SK-N-SH treated with all-trans-retinoic acid at 6 μM for 48 hours (cell line): ENCODE measurements around the gene IFT122.

Source experiments
- ATAC-seq: fragments of 200-7000 bp; cut with Tn5 transposase; 3 replicates; pipeline ENCODE4 v1.9.1; 2020; ENCODE audit warnings: mild to moderate bottlenecking, moderate library complexity
- ARNTL ChIP-seq: fragments of 450-650 bp; formaldehyde crosslinking; IDR thresholded peaks from 2 replicates; pipeline ENCODE4 v1.5.0; 2020; ENCODE audit warnings: low read depth, mild to moderate bottlenecking, moderate library complexity, borderline replicate concordance
- BACH2 ChIP-seq: fragments of 250-450 bp; sonication (Bioruptor Pico); IDR thresholded peaks from 2 replicates; pipeline ENCODE4 v1.9.0; 2021; ENCODE audit warnings: mild to moderate bottlenecking, borderline replicate concordance
- CREB5 ChIP-seq: fragments of 250-450 bp; sonication (Bioruptor Pico); IDR thresholded peaks from 2 replicates; pipeline ENCODE4 v1.5.1; 2020; ENCODE audit warnings: low read depth, mild to moderate bottlenecking, moderate library complexity
- CSDC2 ChIP-seq: fragments of 250-450 bp; sonication (Bioruptor Pico); IDR thresholded peaks from 2 replicates; pipeline ENCODE4 v1.5.0; 2020; ENCODE audit warnings: mild to moderate bottlenecking, moderate library complexity
- ESRRG ChIP-seq: fragments of 250-450 bp; sonication (Bioruptor Pico); IDR thresholded peaks from 2 replicates; pipeline ENCODE4 v1.6.1; 2021; ENCODE audit warnings: mild to moderate bottlenecking
- GLIS3 ChIP-seq: fragments of 250-450 bp; sonication (Bioruptor Pico); IDR thresholded peaks from 2 replicates; pipeline ENCODE4 v1.5.0; 2020; ENCODE audit warnings: mild to moderate bottlenecking, moderate library complexity
- ISL1 ChIP-seq: fragments of 250-450 bp; sonication (Bioruptor Pico); IDR thresholded peaks from 2 replicates; pipeline ENCODE4 v2.1.2; 2022; ENCODE audit warnings: mild to moderate bottlenecking, moderate library complexity
- OSR1 ChIP-seq: fragments of 250-450 bp; sonication (Bioruptor Pico); IDR thresholded peaks from 2 replicates; pipeline ENCODE4 v1.8.0; 2022; ENCODE audit warnings: moderate library complexity, mild to moderate bottlenecking, inconsistent platforms
- POU6F1 ChIP-seq: fragments of 250-450 bp; sonication (Bioruptor Pico); IDR thresholded peaks from 2 replicates; pipeline ENCODE4 v1.8.0; 2021; ENCODE audit warnings: low read depth, mild to moderate bottlenecking, moderate library complexity, borderline replicate concordance
- PPARA ChIP-seq: fragments of 250-450 bp; sonication (Bioruptor Pico); IDR thresholded peaks from 2 replicates; pipeline ENCODE4 v1.5.0; 2020; ENCODE audit warnings: mild to moderate bottlenecking, borderline replicate concordance
- RARB ChIP-seq: fragments of 250-450 bp; sonication (Bioruptor Pico); IDR thresholded peaks from 2 replicates; pipeline ENCODE4 v1.8.0; 2021; ENCODE audit warnings: mild to moderate bottlenecking, moderate library complexity
- SNAI2 ChIP-seq: fragments of 250-450 bp; sonication (Bioruptor Pico); IDR thresholded peaks from 2 replicates; pipeline ENCODE4 v1.5.0; 2020; ENCODE audit warnings: mild to moderate bottlenecking, moderate library complexity
- TCF4 ChIP-seq: fragments of 250-450 bp; sonication (Bioruptor Pico); IDR thresholded peaks from 2 replicates; pipeline ENCODE4 v1.8.0; 2021; ENCODE audit warnings: mild to moderate bottlenecking, moderate library complexity, borderline replicate concordance
- TOX ChIP-seq: fragments of 250-450 bp; sonication (Bioruptor Pico); IDR thresholded peaks from 2 replicates; pipeline ENCODE4 v1.8.0; 2021; ENCODE audit warnings: mild to moderate bottlenecking, moderate library complexity, borderline replicate concordance
- TSHZ2 ChIP-seq: fragments of 250-450 bp; sonication (Bioruptor Pico); IDR thresholded peaks from 2 replicates; pipeline ENCODE4 v1.5.0; 2020; ENCODE audit warnings: mild to moderate bottlenecking, moderate library complexity
- ZC3H10 ChIP-seq: fragments of 250-450 bp; sonication (Bioruptor Pico); IDR thresholded peaks from 2 replicates; pipeline ENCODE4 v1.5.1; 2021; ENCODE audit warnings: mild to moderate bottlenecking, moderate library complexity
- ZFP3 ChIP-seq: fragments of 250-450 bp; sonication (Bioruptor Pico); IDR thresholded peaks from 2 replicates; pipeline ENCODE4 v1.5.0; 2020; ENCODE audit warnings: mild to moderate bottlenecking, moderate library complexity
- ZFP30 ChIP-seq: fragments of 450-650 bp; formaldehyde crosslinking; IDR thresholded peaks from 2 replicates; pipeline ENCODE4 v1.5.0; 2022; ENCODE audit warnings: mild to moderate bottlenecking, moderate library complexity
- ZNF565 ChIP-seq: fragments of 450-650 bp; formaldehyde crosslinking; conservative IDR thresholded peaks from 2 replicates; pipeline ENCODE4 v1.5.0; 2020; ENCODE audit warnings: low read depth, mild to moderate bottlenecking, moderate library complexity
- ZNF70 ChIP-seq: fragments of 450-650 bp; formaldehyde crosslinking; IDR thresholded peaks from 2 replicates; pipeline ENCODE4 v1.5.0; 2020; ENCODE audit warnings: mild to moderate bottlenecking, moderate library complexity
- ZNF8 ChIP-seq: fragments of 450-650 bp; formaldehyde crosslinking; IDR thresholded peaks from 2 replicates; pipeline ENCODE4 v1.5.0; 2020; ENCODE audit warnings: mild to moderate bottlenecking, moderate library complexity
- TF ChIP-seq, protein P1 (sequence below): fragments of 250-450 bp; sonication (Bioruptor Pico); IDR thresholded peaks from 2 replicates; pipeline ENCODE4 v1.8.0; 2020; ENCODE audit warnings: mild to moderate bottlenecking, moderate library complexity, borderline replicate concordance
- TF ChIP-seq, protein P2 (sequence below): fragments of 250-450 bp; sonication (Bioruptor Pico); IDR thresholded peaks from 2 replicates; pipeline ENCODE4 v1.5.1; 2021; ENCODE audit warnings: mild to moderate bottlenecking, moderate library complexity

Gene IFT122

DNA sequence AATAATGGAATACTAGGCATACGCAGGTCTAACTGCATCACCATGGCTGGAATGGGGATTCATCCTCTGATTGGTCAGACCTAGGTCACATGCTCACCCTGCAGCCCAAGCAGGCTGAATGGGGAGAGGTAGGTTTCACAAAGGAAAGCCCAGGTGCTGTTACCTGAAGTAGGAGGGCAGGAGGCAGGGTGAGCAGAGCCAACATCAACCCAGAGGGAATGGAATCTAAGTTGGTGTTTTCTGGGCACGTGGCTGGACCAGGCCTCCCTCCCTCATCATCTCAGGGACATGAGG is 96.3 kb downstream of the IFT122 start:
- no peak for TF ChIP-seq ISL1 (CRISPR knock-in tag)
- no peak for TF ChIP-seq ZFP3
- TF ChIP-seq CREB5 (CRISPR knock-in tag): no peak
- no peak for TF ChIP-seq ZNF8 (CRISPR knock-in tag)
- no peak for TF ChIP-seq BACH2 (CRISPR knock-in tag)
- no peak for TF ChIP-seq POU6F1 (CRISPR knock-in tag)
- TF ChIP-seq SNAI2: no peak
- TF ChIP-seq ARNTL (CRISPR knock-in tag): no peak
- TF ChIP-seq TOX (CRISPR knock-in tag): no peak
- TF ChIP-seq CSDC2 (CRISPR knock-in tag): no peak
- no peak for TF ChIP-seq RARB (CRISPR knock-in tag)
- no peak for TF ChIP-seq ZNF70
- TF ChIP-seq PPARA (CRISPR knock-in tag): no peak
- no peak for TF ChIP-seq TSHZ2 (CRISPR knock-in tag)
- TF ChIP-seq, protein P1, sequence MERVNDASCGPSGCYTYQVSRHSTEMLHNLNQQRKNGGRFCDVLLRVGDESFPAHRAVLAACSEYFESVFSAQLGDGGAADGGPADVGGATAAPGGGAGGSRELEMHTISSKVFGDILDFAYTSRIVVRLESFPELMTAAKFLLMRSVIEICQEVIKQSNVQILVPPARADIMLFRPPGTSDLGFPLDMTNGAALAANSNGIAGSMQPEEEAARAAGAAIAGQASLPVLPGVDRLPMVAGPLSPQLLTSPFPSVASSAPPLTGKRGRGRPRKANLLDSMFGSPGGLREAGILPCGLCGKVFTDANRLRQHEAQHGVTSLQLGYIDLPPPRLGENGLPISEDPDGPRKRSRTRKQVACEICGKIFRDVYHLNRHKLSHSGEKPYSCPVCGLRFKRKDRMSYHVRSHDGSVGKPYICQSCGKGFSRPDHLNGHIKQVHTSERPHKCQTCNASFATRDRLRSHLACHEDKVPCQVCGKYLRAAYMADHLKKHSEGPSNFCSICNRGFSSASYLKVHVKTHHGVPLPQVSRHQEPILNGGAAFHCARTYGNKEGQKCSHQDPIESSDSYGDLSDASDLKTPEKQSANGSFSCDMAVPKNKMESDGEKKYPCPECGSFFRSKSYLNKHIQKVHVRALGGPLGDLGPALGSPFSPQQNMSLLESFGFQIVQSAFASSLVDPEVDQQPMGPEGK (CRISPR knock-in tag): no peak
- TF ChIP-seq TCF4 (CRISPR knock-in tag): no peak
- TF ChIP-seq ZNF565 (CRISPR knock-in tag): no peak
- no peak for TF ChIP-seq ZC3H10
- TF ChIP-seq, all 23 proteins: peak for 0
- no peak for ATAC-seq

GRCh38 chr3:129536804-129537203 is 96.8 kb downstream of the IFT122 start:
- TF ChIP-seq ZNF8 (CRISPR knock-in tag) (no peak), ZFP30 (CRISPR knock-in tag) (no peak), CREB5 (CRISPR knock-in tag) (no peak), POU6F1 (CRISPR knock-in tag) (no peak), SNAI2 (no peak), ARNTL (CRISPR knock-in tag) (no peak)
- TF ChIP-seq, all 23 proteins: peak for 0
- no peak for ATAC-seq

GRCh38 chr3:129539206-129539605 is 99.2 kb downstream of the IFT122 start:
- no peak for ATAC-seq
- TF ChIP-seq ARNTL (CRISPR knock-in tag): no peak
- no peak for TF ChIP-seq OSR1
- TF ChIP-seq CREB5 (CRISPR knock-in tag): no peak
- TF ChIP-seq TCF4 (CRISPR knock-in tag): no peak
- TF ChIP-seq ZNF70: no peak
- TF ChIP-seq, protein P1 (CRISPR knock-in tag): no peak
- TF ChIP-seq ZFP3: no peak
- TF ChIP-seq ESRRG (CRISPR knock-in tag): no peak
- TF ChIP-seq GLIS3 (CRISPR knock-in tag): no peak
- TF ChIP-seq, protein P2, sequence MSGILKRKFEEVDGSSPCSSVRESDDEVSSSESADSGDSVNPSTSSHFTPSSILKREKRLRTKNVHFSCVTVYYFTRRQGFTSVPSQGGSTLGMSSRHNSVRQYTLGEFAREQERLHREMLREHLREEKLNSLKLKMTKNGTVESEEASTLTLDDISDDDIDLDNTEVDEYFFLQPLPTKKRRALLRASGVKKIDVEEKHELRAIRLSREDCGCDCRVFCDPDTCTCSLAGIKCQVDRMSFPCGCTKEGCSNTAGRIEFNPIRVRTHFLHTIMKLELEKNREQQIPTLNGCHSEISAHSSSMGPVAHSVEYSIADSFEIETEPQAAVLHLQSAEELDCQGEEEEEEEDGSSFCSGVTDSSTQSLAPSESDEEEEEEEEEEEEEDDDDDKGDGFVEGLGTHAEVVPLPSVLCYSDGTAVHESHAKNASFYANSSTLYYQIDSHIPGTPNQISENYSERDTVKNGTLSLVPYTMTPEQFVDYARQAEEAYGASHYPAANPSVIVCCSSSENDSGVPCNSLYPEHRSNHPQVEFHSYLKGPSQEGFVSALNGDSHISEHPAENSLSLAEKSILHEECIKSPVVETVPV: no peak
- TF ChIP-seq PPARA (CRISPR knock-in tag): no peak
